Effector CD8-positive, alpha-beta T cell (primary cell): ENCODE measurements around the gene PIEZO1.
A peak's percentile ranks its signal among the peaks of the same experiment; 100 is the strongest.

Source experiments
- DNase-seq: peaks from one replicate; lab custom pipeline; 2025; lab: John Stamatoyannopoulos, UW

The PIEZO1 gene

GRCh38 chr16:88737298-88738150, 47.5 kb downstream of the PIEZO1 start:
- peak; percentile 63 for DNase-seq

- no peak for DNase-seq
Measured at GRCh38 chr16:88736496-88736895, 48.5 kb downstream of the PIEZO1 start.

- no peak for DNase-seq
Measured at GRCh38 chr16:88736088-88736487, 48.9 kb downstream of the PIEZO1 start.

- DNase-seq = no peak
Measured at GRCh38 chr16:88735616-88736015, 49.4 kb downstream of the PIEZO1 start.

GRCh38 chr16:88735121-88735520, 49.9 kb downstream of the PIEZO1 start:
- no peak for DNase-seq

GRCh38 chr16:88734361-88734728, 50.7 kb downstream of the PIEZO1 start:
- DNase-seq = no peak

GRCh38 chr16:88733630-88734360, 51.2 kb downstream of the PIEZO1 start:
- DNase-seq = no peak

- DNase-seq = no peak
Measured at GRCh38 chr16:88732961-88733294, 52.1 kb downstream of the PIEZO1 start.

- DNase-seq = no peak
Measured at GRCh38 chr16:88732172-88732960, 52.7 kb downstream of the PIEZO1 start.

GRCh38 chr16:88731699-88732098, 53.3 kb downstream of the PIEZO1 start:
- DNase-seq = no peak

GRCh38 chr16:88730632-88731607, 54.1 kb downstream of the PIEZO1 start:
- no peak for DNase-seq

GRCh38 chr16:88727871-88728270, 57.1 kb downstream of the PIEZO1 start:
- DNase-seq = no peak

- DNase-seq = no peak
Measured at GRCh38 chr16:88726981-88727380, 58.0 kb downstream of the PIEZO1 start.

- no peak for DNase-seq
Measured at GRCh38 chr16:88726408-88726749, 58.6 kb downstream of the PIEZO1 start.

GRCh38 chr16:88725609-88726407, 59.2 kb downstream of the PIEZO1 start:
- DNase-seq = no peak

- no peak for DNase-seq
Measured at GRCh38 chr16:88724855-88725555, 60.0 kb downstream of the PIEZO1 start.

GRCh38 chr16:88723911-88724310, 61.1 kb downstream of the PIEZO1 start:
- no peak for DNase-seq

- DNase-seq = no peak
Measured at GRCh38 chr16:88723507-88723887, 61.5 kb downstream of the PIEZO1 start.

GRCh38 chr16:88722784-88723506, 62.1 kb downstream of the PIEZO1 start:
- no peak for DNase-seq
